Sigmoid colon (tissue), 7 donors: ENCODE measurements around the gene ANAPC16. TPM values are rescaled to one million over a fixed set of nuclear protein-coding genes. Genes with fewer than 3 reads are reported as not detected.

Experiments
- DNase-seq: peaks from one replicate; pipeline ENCODE4 v3.0.0-alpha.2; 2019
- H3K27ac ChIP-seq, 4 donors: fragments of 200-600 bp; sonication (generic); one replicate each; pipeline ENCODE4 v1.5.1; 2016 to 2019; ENCODE audit warnings: mild to moderate bottlenecking in 1 of 4
- H3K27me3 ChIP-seq, 3 donors: fragments of 200-600 bp; sonication (generic); one replicate each; pipeline ENCODE4 v1.5.1; 2019; ENCODE audit warnings: mild to moderate bottlenecking in 1 of 3
- H3K36me3 ChIP-seq, 4 donors: fragments of 200-600 bp; sonication (generic); one replicate each; pipeline ENCODE4 v1.5.1; 2016 to 2019
- H3K4me1 ChIP-seq, 4 donors: fragments of 200-600 bp; sonication (generic); one replicate each; pipeline ENCODE4 v1.5.1; 2017 to 2019
- H3K4me3 ChIP-seq, 4 donors: fragments of 200-600 bp; sonication (generic); one replicate each; pipeline ENCODE4 v1.5.1; 2017 to 2019; ENCODE audit warnings: mild to moderate bottlenecking in 2 of 4, moderate library complexity in 1 of 4
- H3K9me3 ChIP-seq, 4 donors: fragments of 200-600 bp in 3 of 4; sonication (generic) in 3 of 4; one replicate each; pipeline versions ENCODE4 v1.5.1 to v1.6.1; 2013 to 2019
- CTCF ChIP-seq, 4 experiments: fragments of 450-650 bp in 3 of 4; fragments of 200-600 bp in 1 of 4; IDR thresholded peaks; one replicate each; pipeline ENCODE4 v1.5.1; 2016 to 2019; ENCODE audit warnings: antibody characterized with exemption in 4 of 4, mild to moderate bottlenecking in 3 of 4, moderate library complexity in 2 of 4
- EP300 ChIP-seq, 4 donors: sonication (generic); formaldehyde crosslinking; IDR thresholded peaks; one replicate each; pipeline ENCODE4 v1.6.1; 2017; ENCODE audit warnings: antibody characterized with exemption in 4 of 4
- POLR2A ChIP-seq, 2 donors: fragments of 450-650 bp; IDR thresholded peaks; one replicate each; pipeline ENCODE4 v1.6.1; 2016; ENCODE audit warnings: antibody characterized with exemption in 2 of 2, mild to moderate bottlenecking in 2 of 2, moderate library complexity in 2 of 2
- POLR2AphosphoS5 ChIP-seq, 4 donors: sonication (generic); formaldehyde crosslinking; IDR thresholded peaks; one replicate each; pipeline ENCODE4 v1.6.1; 2017; ENCODE audit warnings: antibody characterized with exemption in 4 of 4
- WGBS, 2 donors: extraction: QIAGEN DNeasy Blood & Tissue Kit; methylation state at CpG; one replicate each; pipeline ENCODE4 v1.1.7; 2013; 5-methylcytosine and 5-hydroxymethylcytosine counted together
- intact Hi-C: fragments of 100-400 bp; cut with DNase I; formaldehyde crosslinking; loops from one replicate; pipeline ENCODE4 v1.15.1; 2023
- polyA plus RNA-seq, 3 donors: library from polyadenylated mRNA; stranded (reverse); fragments of 200-250 nt; gene quantifications; one replicate each; pipeline ENCODE4 v1.2.3, GENCODE V29; 2013
- total RNA-seq, 4 donors: library from RNA; depleted of rRNA; stranded (reverse); fragments of >200 nt; gene quantifications; one replicate each; pipeline ENCODE4 v1.1.0, GENCODE V29; 2016
- donor health status: healthy with polysubstance abuse.
- donor health status: Bipolar disorder and iron deficiency.
- donor health status: healthy.

Gene ANAPC16
- total and polyA plus RNA-seq, 7 donors = 80.0 to 228 (median 187) TPM

DNA sequence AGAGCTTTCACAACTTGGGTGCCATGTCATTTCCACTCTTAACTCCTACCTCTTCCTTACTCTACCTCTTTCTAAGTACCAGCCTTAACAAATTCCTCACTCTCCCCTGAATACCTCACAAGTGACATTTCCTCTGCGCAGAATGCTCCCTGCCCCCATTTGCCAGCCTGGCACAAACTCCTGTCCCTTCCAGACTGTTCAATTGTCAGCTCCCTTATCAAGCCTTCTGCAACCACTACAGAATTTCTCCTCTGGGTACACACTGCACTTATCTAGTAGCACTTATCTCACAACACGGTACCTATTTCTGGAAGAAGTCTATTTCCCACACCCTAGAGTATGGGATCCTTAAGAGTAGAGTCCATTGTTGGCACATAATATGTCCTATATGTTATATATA is 39.1 kb upstream of the ANAPC16 start:
- intact Hi-C loops = no loop called here
- Histone ChIP-seq H3K4me1 (no peaks in the 10 kb centered on the region), H3K27ac (no peak overlapping the region), H3K4me3 (no peak overlapping the region), H3K36me3 (peaks cover 0 to 27% (median 0%) of the 10 kb centered on the region in 4 donors), H3K9me3 (no peaks in the 10 kb centered on the region), H3K27me3 (no peaks in the 10 kb centered on the region)
- TF ChIP-seq EP300 (IDR thresholded peaks at IDR 0.05) = no peak
- no peak for TF ChIP-seq POLR2A (IDR thresholded peaks at IDR 0.05)
- TF ChIP-seq CTCF (IDR thresholded peaks at IDR 0.05) = no peak
- no peak for TF ChIP-seq POLR2AphosphoS5 (IDR thresholded peaks at IDR 0.05)
- WGBS, 2 donors = 94 to 96% methylated on average over 2 of the region's 2 CpGs
- DNase-seq = no peak

- Histone ChIP-seq H3K4me1 (no peaks in the 10 kb centered on the region), H3K4me3 (no peak overlapping the region), H3K27me3 (no peaks in the 10 kb centered on the region), H3K9me3 (no peaks in the 10 kb centered on the region), H3K27ac (no peak overlapping the region), H3K36me3 (peaks cover 0 to 27% (median 0%) of the 10 kb centered on the region in 4 donors)
- intact Hi-C loops = no loop called here
- DNase-seq = no peak
- TF ChIP-seq POLR2AphosphoS5 (IDR thresholded peaks at IDR 0.05) (no peak), POLR2A (IDR thresholded peaks at IDR 0.05) (no peak), EP300 (IDR thresholded peaks at IDR 0.05) (no peak), CTCF (IDR thresholded peaks at IDR 0.05) (no peak)
- WGBS, 2 donors = 96 to 98% methylated on average over 2 of the region's 2 CpGs
Measured at GRCh38 chr10:72177454-72177853, 38.4 kb upstream of the ANAPC16 start.

DNA sequence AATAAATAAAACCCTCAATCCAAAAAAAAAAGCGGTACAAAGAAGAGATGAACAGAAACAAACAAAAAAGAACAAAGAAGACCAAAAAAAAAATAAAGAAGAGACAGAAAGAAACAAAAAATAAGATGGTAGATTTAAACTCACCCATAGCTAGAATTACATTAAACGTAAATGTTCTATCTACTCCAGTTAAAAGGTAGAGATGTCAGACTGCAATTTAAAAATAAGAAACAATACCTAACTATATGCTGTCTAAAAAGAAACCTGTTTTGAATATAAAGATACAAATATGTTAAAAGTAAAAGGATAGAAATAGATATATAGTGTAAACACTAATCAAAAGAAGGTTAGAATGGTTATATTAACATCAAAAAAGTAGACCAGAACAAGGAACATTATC is 31.7 kb upstream of the ANAPC16 start:
- no peak for DNase-seq
- TF ChIP-seq CTCF (IDR thresholded peaks at IDR 0.05) = no peak
- TF ChIP-seq POLR2A (IDR thresholded peaks at IDR 0.05) = no peak
- TF ChIP-seq POLR2AphosphoS5 (IDR thresholded peaks at IDR 0.05) = no peak

DNA sequence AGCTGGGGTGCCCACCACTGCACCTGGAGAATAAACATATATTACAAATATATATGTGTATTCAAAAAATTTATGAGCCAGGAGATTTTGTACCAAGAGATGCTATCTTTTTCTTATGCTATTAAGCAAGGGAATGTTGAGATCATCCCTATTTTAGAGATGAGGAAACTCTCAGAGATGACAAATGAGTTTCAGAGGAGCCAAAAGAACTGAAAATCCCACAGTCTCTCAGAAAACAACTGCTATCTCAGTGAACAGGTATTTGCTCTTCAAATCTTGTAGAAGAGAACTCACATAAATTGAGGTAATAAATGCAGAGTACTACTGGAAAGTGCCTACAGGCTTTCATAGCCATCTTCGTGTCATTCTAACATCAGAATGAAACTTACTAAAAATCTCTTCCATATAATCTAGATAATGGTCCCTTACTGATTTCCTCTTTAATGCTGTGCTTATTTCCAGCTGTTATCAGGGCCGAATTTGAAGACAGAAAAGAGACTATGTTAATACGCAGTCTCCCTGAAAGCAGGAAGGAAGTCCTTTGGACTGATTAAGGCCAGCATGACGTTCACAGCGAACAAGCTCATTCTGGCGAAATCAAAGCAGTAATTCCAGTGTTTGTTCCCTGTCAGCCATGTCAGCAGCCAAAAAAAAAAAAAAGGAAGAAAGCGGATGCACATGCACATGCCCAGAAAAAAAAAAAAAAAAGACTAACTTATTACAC is 29.4 kb upstream of the ANAPC16 start:
- WGBS, 2 donors = 62 to 82% methylated on average over 7 of the region's 7 CpGs
- peak overlapping the region in 2 of 4 donors; percentile 12 to 13 for H3K4me3 ChIP-seq
- TF ChIP-seq EP300 (IDR thresholded peaks at IDR 0.05) (no peak), POLR2AphosphoS5 (IDR thresholded peaks at IDR 0.05) (peak; percentile 30 to 52 (median 34)), CTCF (IDR thresholded peaks at IDR 0.05) (no peak), POLR2A (IDR thresholded peaks at IDR 0.05) (no peak)
- peaks cover 0 to 5% (median 2%) of the 10 kb centered on the region in 4 donors for H3K4me1 ChIP-seq
- intact Hi-C loops = no loop called here
- H3K27ac ChIP-seq = peak overlapping the region; percentile 72 to 80 (median 74)
- peaks cover 0 to 18% (median 0%) of the 10 kb centered on the region in 4 donors for H3K36me3 ChIP-seq
- H3K9me3 ChIP-seq = no peaks in the 10 kb centered on the region
- H3K27me3 ChIP-seq = no peaks in the 10 kb centered on the region
- DNase-seq = peak; percentile 82

More for the DNA sequence above, 31.7 kb upstream of the ANAPC16 start:
- no peaks in the 10 kb centered on the region for H3K27me3 ChIP-seq
- H3K4me3 ChIP-seq = no peak overlapping the region
- H3K9me3 ChIP-seq = no peaks in the 10 kb centered on the region
- H3K4me1 ChIP-seq = peaks cover 0 to 5% (median 2%) of the 10 kb centered on the region in 4 donors
- 97 to 99% methylated on average over 2 of the region's 2 CpGs for WGBS, 2 donors
- intact Hi-C loops = no loop called here
- H3K27ac ChIP-seq = no peak overlapping the region
- peaks cover 0 to 19% (median 0%) of the 10 kb centered on the region in 4 donors for H3K36me3 ChIP-seq
